ENCODE results near the gene COMMD4.
"Not testable (repeated sequence)": the region's sequence is repeated elsewhere in the genome, so short reads cannot be mapped to it uniquely, and the experiment has no call there.

The COMMD4 gene

DNA sequence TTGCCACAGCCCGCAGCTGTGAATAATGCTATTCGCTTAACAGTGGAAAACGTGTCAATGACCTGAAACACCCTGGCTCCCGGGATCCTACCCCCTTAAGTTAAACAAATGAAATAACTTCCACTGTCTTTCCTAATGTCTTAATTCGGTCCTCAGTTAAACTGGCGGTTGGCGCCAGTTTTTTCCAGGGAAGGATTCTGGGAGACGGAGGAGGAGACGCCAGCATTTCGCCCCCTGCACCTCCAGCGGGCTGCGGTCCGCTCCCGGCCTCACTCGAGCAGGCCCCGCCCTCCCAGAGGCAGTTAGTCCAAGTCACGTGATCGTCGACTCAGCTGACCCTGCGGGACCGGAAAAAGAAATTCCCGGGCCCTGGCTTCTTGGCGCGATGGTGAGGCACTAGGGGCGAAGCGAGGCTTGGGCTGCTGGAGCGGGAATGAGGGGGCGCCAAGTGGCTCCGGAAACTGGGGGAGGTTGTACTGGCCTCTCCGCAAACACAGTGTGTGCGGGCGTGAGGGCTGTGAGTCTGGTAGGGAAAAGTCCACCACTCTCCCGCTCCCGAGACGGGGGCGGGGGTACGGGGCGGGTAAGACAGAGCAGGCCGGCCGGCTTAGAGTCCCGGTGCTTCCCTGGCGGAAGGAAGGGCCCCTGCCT lies at the start of gene COMMD4:
Gene COMMD4 (plus strand): TSS at position 359 of the 651 bp plus-strand sequence. CDS start 27 bp downstream, at position 386.
- peak; percentile 65 for DNase-seq

DNA sequence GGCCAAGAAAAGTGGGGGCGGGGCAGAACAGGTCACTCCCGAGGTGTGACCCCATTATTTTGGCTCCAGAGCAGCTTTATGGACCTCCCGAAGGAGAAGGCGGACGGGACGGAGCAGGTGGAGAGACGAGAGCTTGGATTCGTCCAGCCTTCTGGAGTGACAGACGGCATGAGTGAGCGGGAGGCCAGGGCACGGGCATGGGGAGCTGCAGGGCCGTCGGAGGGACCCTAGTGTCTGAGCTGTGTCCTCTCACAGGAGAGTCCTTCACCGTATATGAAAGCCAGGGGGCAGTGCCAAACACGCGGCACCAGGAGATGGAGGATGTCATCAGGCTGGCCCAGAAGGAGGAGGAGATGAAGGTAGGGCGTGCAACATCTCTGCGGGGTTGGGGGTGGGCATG lies 42.2 kb upstream of the COMMD4 start:
- not testable (repeated sequence) for DNase-seq

DNA sequence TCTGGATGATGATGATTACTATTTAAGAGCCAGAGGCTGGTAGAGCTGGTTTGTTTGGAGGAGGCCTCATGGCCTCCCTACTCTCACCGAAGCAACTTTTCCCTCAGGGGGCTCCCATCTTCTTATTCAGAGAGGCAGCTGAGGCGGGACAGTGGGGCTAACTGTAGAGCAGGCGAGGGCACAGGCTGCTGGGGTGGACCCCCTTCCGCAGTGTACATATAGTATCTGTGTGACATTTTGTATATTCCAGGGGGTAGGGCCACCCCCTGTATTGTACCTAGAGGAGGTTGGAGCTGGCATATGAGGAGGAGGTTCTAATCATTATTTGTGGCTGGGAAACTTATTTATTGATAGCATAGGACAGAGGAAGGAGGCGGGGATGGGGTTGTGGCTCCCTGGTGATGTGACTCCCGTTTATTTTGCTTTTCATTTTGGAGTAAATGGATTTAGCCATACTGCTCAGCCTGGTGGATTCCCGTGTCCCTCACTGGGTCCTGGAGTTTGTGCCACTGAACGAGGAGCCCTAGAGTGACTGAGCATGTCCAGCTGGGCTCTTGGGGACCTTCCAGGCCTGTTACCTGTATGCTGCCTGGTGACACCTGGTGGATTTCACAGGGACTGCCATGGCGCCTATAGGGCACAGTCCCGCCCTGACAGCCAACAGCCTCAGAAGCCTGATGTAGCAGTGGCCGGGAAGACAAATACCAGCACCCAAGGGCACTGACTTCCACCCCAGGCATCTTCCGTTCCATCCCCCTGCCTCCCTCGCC lies 37.1 kb upstream of the COMMD4 start:
- not testable (repeated sequence) for DNase-seq

DNA sequence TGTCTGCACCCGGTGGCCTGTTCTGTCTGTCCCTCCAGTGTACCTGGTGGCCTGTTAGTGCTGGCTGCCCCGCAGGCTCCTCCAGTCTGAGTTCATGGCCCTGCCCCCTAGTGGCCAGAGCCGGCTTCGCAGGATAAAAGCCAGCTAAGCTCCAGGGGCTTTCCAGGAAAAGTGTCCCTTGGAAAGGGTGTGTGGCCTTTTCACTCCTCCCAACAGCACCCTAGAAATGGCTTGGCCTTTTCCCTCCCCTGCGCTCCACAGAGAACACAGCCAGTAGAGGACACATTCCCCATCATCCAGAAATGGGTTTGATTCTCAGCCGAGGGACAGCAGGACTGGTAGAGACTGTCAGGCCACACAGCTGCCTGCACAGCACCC lies 36.6 kb upstream of the COMMD4 start:
- not testable (repeated sequence) for DNase-seq

DNA sequence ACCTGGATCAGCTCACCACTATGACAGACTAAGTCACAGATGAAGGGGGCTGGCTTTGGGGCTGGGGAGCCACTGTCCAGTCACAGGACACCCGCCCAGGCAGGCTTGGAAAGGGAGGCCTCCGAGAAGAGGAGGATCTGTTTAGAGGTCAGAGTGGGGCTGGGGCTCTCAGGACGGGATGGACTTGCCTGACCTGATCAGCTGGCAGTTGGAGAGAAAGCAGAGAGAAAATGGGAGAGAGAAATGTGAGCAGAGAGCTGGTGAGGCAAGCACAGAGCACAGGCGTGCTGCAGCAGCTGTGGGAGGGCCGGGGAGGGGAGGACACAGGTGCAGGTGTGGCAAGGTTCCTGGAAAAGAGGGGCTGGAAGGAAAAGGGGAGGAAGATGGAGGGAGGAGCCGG lies 35.8 kb upstream of the COMMD4 start:
- DNase-seq = not testable (repeated sequence)

DNA sequence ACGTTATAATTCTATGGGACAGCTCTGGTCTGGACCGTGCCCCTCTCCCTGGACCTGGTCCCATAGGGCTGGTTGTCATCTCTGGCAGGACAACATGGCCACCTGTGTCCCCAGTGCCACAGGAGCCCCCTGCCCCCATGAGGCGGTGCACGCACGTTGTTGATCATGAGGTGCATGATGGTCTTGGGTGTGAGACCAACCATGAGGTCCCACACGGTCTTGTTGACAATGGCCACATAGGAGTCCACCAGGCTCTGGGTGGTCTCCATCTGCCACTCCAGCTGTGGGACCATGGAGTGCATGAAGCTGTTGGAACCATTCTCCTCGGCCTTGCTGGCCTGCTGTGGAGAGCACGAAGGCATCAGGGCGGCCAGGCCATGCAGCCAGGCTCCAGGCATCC lies 33.5 kb upstream of the COMMD4 start:
- DNase-seq = no peak

DNA sequence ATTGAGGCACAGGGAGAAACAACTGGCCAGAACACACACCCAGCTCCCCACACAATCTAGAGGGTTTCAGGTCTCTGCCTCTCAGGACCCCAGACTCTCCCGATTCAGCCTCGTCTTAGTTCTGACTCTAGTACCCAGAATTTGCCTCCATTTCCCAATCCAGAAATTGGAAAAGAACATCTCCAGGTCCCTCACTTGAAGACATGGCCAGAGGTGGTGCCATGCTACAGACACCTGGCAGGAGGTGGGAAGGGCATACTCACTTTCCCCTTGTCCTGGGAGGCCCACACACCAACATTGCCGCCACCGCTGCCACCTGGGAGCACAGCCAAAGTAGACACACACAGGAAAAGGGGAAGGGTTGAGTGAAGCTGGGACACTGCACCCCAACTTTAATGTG lies 33.1 kb upstream of the COMMD4 start:
- not testable (repeated sequence) for DNase-seq

DNA sequence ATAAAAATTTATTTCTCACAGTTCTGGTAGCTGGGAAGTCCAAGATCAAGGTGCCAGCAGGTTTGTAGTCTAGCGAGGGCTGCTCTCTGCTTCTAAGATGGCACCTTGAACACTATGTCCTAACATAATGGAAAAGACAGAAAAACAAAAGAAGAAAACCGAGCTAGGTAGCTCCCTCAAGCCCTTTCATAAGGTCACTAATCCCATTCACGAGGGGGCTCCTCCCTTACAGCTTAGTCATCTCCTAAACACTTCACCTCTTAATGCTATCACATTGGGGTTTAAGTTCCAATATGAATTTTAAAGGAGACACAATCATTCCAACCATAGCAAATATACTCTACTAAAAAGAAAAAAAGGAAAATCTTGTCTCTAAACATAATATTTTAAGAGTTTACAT lies 29.7 kb upstream of the COMMD4 start:
- no peak for DNase-seq

DNA sequence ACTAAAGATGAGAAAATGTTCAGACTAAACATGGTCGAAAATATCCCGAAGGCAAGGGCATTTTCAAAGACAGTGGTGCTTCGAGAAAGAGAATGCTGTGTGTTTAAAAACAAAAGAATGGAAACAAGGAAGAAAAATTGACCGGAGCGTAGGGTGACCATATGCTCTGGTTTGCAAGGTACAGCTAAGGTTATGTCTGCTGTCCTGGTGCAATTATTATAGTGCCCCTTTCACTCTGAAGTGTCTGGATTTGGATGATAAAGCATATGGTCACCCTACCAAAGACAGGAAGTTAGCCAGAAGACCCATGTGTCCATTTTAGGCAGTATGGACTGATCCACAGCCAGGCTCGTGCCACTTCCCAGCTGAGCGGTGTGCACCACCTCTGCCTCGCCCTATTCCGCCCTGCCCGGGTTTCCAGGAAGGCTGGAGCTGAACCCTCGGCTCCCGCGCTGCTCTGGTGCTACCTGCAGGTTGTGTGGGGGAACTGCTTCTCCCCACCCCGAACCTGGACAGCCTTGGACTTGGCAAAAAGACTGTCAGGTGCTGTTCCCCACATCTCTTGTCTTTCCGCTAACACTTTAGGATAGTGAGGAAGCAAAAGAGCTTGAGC lies 28.0 kb upstream of the COMMD4 start:
- DNase-seq = peak; percentile 39

DNA sequence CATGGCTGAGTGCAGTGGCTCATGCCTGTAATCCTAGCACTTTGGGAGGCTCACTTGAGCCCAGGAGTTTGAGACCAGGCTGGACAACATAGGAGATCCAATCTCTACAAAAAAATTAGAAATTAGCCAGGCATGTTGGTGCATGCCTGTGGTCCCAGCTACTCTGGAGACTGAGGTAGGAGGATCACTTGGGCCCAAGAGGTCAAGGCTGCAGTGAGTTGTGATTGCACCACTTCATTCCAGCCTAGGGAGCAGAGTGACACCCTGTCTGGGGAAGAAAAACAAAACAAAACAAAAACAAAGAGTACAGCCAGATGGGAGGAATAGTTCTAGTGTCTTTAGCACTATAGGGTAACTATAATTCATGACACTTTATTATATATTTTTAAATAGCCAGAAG lies 26.2 kb upstream of the COMMD4 start:
- no peak for DNase-seq

DNA sequence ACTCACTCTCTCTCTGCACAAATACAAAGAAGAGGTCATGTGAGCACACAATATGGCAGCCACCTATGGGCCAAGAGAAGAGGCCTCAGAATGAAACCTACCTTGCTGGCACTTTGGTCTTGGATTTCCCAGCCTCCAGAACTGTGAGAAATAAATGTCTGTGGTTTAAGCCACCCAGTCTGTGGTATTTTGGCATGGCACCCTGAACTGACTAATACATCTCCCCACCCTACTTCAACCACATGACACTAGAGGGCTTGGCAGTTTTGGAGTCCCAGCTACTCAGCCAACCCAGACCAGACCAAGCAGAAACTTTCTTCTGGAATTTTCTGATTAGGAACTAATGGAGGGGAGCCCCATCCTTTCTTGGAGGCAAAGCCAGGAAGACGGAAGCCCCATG lies 23.3 kb upstream of the COMMD4 start:
- DNase-seq = not testable (repeated sequence)

DNA sequence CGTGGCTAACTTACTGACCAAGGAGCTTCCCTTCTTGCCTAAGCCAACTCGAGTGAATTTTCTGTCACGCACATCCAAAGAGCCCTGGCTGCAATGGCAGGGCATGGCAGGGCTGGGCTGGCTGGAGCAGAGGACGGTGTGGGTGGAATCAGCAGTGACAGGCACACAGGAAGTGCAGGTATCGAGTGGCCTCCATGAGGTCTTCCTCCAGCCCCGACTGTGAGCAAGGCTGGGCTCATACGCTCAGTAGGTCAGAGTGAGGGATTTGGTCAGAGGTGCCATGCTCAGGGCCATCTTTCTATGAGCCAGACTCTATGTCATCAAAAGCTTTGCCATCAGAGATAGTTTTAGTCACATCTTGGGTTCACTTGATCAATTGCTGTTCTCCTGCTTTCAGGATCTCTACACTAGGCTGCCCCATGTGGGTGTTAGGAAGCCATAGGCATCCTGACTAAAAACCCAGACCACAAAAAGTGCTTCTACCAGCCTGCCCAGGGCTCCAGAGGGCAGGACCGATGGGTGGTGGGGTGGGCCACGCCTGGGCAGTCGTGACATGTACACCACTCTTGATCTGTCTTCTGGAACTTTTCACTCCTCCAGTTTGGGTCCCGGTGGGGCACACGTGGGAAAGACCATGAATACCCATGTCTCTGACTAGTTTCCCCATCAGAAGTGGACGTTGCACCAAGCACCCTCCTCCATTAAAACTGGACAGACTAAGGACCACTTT lies 22.6 kb upstream of the COMMD4 start:
- no peak for DNase-seq

DNA sequence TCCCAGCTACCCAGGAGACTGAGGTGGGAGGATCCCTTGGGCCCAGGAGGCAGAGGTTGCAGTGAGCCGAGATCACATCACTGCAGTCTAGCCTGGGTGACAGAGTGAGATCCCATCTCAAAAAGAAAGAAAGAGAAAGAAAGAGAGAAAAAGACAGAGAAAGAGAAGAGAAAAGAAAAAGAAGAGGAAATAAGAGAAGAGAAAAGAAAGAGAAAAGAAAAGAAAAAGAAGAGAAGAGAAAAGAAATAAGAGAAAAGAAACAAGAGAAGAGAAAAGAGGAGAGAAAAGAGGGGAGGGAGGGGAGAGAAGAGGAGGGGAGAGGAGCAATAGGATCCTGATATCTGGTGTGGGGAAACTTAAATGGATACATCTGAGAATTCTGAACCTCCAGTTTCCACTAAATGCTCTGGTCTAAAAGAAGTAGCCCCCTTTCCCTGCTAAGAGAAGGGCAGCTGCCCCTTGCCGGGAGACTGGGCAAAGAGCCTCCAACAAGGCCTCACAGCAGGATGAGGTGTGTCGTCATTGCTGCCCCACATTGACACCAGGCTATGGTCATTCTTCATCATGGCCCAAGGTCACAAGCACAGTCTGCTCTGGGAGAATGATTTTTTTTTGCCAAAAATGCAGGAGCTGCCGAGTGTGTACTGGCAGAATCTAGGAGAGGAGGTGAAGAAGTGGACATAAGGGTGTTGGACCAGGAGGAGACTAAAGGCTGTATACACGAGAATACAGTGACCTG lies 21.1 kb upstream of the COMMD4 start:
- no peak for DNase-seq

DNA sequence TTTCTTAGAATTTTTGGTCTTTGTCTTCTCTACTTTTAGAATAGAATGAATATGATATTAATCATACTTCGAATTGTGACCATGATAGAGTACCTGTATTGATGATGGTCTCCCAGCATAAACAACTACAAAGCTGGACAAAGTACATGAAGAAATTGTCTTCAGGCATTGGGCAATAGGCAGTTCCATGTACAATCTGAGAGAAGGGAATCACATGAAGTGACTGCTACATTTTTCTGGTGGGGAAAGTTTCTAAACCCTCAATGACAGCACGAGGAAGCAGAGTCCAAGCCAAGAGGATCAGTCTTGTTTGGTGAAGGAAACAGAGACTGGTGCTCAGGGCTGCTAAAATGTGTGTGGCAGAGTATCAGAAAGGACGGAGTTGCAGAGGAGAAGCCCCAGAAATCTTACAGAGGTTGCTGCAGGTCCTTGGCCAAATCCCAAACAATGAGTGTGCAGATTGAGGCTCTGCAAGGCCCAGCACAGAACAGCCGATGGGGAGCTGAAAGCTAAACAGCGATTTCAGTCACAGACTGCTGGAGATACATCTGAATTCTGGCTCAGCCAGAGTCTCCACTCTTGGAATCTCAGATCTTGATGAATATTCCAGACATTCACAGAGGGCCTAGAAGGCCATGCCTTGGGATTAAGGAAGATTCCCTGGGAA lies 16.5 kb upstream of the COMMD4 start:
- not testable (repeated sequence) for DNase-seq

DNA sequence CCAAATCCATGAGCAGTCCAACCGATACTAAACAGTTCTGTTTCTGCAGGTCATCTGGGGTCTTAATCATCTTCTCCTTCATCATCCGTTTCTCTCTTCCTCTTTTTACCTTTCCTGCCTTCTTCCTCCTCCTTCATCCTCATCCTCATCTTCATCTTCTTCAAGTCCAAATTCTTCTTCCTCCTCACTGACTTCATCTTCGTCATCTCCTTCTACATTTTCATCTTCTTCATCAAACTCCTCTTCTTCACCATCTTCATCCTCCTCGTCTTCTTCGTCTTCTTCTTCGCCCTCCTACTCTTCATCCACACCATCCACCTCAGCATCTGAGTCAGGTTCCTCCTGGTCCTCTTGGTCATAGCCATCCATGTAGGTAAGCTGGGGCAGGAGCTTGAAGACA lies 14.2 kb upstream of the COMMD4 start:
- no peak for DNase-seq

DNA sequence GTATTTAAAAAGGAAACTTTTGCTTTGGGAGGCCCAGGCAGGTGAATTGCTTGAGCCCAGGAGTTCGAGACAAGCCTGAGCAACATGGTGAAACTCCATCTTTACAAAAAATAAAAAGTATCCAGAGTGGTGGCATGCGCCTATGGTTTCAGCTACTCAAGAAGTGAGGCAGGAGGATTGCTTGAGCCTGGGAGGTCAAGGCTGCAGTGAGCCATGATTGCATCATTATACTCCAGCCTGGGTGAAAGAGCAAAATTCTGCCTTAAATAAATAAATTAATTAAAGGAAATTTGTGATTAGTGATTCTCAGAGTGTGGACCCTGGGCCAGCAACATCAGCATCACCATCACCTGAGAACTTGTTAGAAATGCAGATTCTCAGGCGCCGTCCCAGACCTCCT lies 9.9 kb upstream of the COMMD4 start:
- no peak for DNase-seq

DNA sequence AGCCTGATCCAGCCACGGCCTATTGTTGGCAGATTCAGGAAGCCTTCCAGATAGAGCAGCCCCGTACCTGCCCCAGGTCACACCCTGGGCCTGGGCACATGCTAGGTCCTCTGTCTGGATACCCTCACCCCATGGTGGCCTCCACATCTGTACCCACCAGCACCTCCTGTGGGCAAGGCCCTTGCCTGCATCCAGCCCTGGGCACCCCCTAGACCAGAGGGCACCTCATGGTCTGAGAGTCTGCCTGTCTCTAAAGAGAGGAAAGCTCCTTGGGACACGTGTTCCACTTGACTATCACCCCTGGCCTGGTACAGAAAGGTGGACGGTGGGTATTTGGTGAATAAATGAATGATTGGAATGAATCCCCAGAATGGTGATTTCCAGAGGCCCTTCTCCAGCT lies 8.9 kb upstream of the COMMD4 start:
- DNase-seq = no peak

DNA sequence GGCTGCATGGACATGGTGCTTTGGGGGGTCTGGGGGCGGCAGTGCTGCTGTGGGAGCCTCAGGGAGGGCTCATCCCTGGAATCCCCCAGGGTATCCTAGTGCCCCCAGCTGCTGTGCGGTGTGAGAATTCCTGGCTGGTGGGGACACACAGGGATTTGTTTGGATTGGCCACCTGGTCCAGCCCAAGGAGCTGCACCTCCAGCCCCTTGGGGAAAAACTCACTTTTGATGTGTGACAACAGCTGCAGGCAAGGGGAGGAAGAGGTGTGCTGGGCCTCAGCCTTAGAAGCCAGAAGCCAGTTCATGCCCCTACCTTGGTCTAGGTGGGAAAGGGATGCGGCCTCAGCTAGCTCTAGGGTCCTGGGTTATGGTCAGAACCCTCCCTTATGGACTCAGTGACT lies 8.4 kb upstream of the COMMD4 start:
- no peak for DNase-seq

DNA sequence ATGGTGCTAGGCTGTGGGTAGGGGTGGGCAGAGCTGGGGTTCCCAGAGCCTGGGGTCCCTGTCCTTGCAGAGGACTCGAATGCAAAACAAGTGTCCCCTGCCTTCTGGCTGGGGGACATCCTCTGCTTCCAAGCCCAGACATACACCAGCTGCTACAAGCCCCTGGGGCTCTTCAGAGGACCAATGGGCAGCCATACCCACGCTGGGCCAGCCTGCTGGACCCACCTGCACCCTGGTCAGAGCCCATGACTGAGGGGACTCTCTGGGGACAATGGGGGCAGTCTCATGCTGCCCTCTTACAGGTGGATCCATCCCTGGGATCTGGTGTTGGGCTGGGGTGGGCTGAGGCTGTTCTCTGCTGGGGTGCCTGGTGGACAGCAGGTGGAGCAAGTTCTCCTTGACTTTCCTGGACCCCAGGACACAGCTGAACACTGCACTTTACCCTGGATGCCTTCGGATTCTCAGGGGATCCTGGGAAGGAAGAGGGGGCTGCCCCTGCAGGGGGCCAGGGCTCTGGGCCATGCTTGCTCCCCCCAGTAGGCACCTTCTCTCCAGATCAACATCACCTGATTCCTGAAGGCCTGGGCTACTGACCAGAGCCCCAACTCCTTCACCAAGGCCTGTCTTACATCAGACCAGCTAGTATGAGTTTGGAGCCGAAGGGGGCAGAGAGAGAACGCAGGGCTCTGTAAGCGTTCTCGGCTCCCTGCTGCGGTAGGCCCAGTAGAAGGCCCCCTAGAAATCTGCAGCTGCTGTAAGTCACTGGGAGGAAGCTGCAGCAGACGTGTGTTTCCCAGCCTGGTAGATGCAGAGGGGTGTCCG lies 7.2 kb upstream of the COMMD4 start:
- no peak for DNase-seq

DNA sequence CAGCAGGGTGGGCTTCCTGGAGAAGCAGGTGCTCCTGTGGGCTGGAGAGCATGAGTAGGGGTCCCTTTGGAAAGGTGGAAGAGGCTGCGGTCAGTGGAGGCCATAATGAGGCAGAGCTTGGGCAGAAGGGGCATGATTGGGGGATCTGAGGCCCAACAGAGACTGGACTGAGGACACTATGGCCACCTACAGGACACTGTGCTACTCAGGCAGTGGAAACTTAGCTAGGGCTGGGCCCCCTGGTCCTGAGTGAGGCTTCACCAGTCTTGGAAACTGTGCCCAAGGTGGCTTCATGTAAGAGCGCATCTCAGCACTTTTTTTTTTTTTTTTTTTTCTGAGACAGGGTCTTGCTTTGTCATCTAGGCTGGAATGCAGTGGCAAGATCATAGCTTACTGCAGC lies 6.3 kb upstream of the COMMD4 start:
- DNase-seq = no peak

DNA sequence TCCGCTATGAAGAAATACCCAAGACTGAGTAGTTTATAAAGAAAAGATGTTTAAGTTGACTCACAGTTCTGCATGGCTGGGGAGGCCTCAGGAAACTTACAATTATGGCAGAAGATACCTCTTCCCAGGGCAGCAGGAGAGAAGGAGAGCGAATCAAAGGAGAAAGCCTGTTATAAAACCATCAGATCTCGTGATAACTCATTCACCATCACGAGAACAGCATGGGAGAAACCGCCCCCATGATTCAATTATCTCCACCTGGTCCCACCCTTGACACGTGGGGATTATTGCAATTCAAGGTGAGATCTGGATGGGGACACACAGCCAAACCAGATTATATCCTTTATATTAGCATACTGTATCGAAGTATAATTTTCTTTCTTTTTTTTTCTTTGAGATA lies 3.8 kb upstream of the COMMD4 start:
- not testable (repeated sequence) for DNase-seq

Data from NCI-H524 treated with DMSO at 0.1 percent for 48 hours (cell line).